Nephron progenitor cell (in vitro differentiated cells): ENCODE data around the gene CASP2.

Experiments
- DNase-seq: peaks from one replicate; pipeline ENCODE4 v3.0.0; 2021
- H3K27ac Mint-ChIP-seq: 2 replicates; pipeline ENCODE4 v1.8.0; 2021; ENCODE audit warnings: mild to moderate bottlenecking, moderate library complexity, mixed read lengths
- H3K27me3 Mint-ChIP-seq: 2 replicates; pipeline ENCODE4 v1.8.0; 2021; ENCODE audit warnings: mild to moderate bottlenecking, low read depth, mixed read lengths; ENCODE audit not compliant: poor library complexity
- H3K36me3 Mint-ChIP-seq: 2 replicates; pipeline ENCODE4 v1.8.0; 2021; ENCODE audit warnings: low read depth, mixed read lengths
- H3K4me1 Mint-ChIP-seq: 2 replicates; pipeline ENCODE4 v1.8.0; 2021; ENCODE audit warnings: mixed read lengths
- H3K4me3 Mint-ChIP-seq: 2 replicates; pipeline ENCODE4 v1.8.0; 2021; ENCODE audit warnings: mild to moderate bottlenecking, moderate library complexity, mixed read lengths
- H3K9me3 Mint-ChIP-seq: 2 replicates; pipeline ENCODE4 v1.8.0; 2021; ENCODE audit warnings: mild to moderate bottlenecking, moderate library complexity, mixed read lengths
- TF ChIP-seq, protein P1 (sequence below): fragments of 200-600 bp; sonication (generic); IDR thresholded peaks from 2 replicates; pipeline ENCODE4 v1.5.0; 2021; ENCODE audit warnings: antibody characterized with exemption

CASP2 gene

DNA sequence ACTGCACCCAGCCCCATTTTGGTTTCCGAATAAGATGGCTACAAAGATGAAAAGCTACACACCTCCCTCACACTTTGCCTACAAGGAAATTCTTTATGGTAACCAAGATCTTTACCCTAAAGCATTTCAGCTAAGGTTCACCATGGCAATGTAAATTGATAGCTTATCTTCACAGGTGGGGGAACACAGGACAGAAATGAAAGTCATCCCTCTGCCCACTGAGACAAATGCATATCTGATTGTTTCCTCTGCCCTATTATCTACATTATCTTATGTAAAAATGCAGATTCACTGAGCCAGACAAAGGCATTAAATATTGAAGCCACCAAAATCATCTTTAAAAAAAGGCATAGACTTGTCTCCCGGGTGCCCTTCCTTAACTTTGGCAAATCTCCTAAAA lies 6.6 kb upstream of the CASP2 start:
- H3K27ac Mint-ChIP-seq = no peak overlapping the region
- DNase-seq = no peak
- peaks cover 19% of the 10 kb centered on the region for H3K27me3 Mint-ChIP-seq
- no peak overlapping the region for H3K4me3 Mint-ChIP-seq
- H3K36me3 Mint-ChIP-seq = peaks cover under 1% of the 10 kb centered on the region
- TF ChIP-seq, protein P1, sequence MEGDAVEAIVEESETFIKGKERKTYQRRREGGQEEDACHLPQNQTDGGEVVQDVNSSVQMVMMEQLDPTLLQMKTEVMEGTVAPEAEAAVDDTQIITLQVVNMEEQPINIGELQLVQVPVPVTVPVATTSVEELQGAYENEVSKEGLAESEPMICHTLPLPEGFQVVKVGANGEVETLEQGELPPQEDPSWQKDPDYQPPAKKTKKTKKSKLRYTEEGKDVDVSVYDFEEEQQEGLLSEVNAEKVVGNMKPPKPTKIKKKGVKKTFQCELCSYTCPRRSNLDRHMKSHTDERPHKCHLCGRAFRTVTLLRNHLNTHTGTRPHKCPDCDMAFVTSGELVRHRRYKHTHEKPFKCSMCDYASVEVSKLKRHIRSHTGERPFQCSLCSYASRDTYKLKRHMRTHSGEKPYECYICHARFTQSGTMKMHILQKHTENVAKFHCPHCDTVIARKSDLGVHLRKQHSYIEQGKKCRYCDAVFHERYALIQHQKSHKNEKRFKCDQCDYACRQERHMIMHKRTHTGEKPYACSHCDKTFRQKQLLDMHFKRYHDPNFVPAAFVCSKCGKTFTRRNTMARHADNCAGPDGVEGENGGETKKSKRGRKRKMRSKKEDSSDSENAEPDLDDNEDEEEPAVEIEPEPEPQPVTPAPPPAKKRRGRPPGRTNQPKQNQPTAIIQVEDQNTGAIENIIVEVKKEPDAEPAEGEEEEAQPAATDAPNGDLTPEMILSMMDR = no peak
- H3K9me3 Mint-ChIP-seq = peaks cover 1% of the 10 kb centered on the region
- peaks cover 24% of the 10 kb centered on the region for H3K4me1 Mint-ChIP-seq

DNA sequence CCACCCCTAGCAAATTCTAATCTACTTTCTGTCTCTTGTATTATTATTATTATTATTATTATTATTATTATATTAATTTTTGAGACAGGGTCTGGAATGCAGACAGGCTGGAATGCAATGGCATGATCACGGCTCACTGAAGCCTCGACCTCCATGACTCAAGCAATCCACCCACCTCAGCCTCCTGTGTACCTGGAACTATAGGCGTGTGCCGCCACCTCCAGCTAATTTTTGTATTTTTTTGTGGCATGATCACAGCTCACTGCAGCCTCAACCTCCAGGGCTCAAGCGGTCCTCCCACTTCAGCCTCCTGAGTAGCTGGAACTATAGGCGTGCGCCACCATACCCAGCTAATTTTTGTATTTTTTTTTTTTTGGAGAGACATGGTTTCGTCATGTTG lies 6.0 kb upstream of the CASP2 start:
- Mint-ChIP-seq H3K4me3 (no peak overlapping the region), H3K9me3 (peaks cover 7% of the 10 kb centered on the region), H3K27ac (no peak overlapping the region), H3K36me3 (peaks cover 6% of the 10 kb centered on the region), H3K4me1 (peaks cover 24% of the 10 kb centered on the region), H3K27me3 (peaks cover 21% of the 10 kb centered on the region)
- no peak for DNase-seq
- TF ChIP-seq, protein P1 = no peak

DNA sequence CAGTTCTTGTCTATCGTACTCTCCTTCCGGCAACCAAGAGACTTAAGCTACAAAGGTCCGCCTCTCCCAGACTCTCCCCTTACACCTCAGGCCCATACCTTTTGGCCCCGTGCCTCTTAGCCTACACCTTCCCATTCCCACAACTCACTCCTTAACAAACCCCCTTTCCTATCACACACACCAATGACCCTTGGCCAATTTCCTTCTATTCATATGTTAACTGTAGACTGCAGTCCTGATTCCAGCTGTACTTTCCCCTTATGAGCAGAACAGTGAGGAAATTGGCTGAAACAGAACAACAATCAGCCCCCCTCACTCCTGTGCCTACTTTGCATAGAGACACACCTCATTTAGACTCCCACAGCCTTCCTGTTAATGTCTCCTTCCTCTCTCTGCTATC lies 4.8 kb upstream of the CASP2 start:
- no peak overlapping the region for H3K4me3 Mint-ChIP-seq
- no peak overlapping the region for H3K27ac Mint-ChIP-seq
- peaks cover 19% of the 10 kb centered on the region for H3K27me3 Mint-ChIP-seq
- no peak for DNase-seq
- peaks cover 24% of the 10 kb centered on the region for H3K4me1 Mint-ChIP-seq
- peaks cover 12% of the 10 kb centered on the region for H3K36me3 Mint-ChIP-seq
- peaks cover 16% of the 10 kb centered on the region for H3K9me3 Mint-ChIP-seq
- TF ChIP-seq, protein P1 = no peak

DNA sequence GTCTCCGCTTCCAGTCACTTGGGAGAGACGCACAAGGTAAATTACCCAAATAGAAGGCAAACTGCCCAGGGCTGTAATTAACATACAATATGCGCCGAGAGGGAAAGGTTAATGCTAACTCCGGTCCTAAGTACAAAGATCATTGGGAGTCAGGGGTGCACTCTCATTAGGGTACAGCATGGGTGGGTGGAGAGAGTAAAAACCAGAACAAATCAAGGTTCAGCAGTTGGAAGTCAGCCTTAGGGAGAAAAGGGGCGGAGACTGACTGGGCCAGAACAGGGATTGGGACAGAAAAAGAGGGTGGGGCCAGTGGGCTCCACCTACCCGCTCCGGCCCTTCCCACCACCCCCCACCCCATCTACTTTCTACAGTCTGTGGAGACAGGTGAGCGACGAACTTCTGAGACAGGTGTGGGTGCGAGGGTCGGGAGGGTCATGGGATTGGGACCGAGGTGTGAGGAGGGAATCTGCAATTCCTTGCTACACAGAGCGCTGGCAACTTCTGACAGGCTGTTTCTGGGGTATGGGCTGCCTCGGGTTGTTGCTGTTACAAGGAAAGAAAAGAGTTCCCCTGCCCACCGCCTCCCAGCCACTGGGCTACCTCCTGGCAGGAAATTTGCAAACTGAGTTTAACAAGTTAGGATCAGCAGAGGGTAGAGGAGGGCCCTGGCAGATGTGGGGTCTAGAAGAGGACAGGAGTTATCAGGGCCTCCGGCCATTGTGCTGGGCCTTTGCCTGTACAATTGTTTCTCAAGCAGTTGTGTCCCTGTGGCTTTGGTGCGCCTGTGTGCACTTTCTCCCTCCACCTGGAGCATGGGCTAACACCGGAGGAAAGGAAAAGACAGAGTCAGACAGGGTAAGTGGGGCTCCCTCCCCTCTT lies 3.3 kb upstream of the CASP2 start, which contains the start of gene TMEM139:
TMEM139 (plus strand) TSS at position 368 of the 879 bp plus-strand sequence. CDS start 1,000 bp downstream, outside the sequence.
- Mint-ChIP-seq H3K27ac (peak within 1 kb of the TSS; percentile 64), H3K4me3 (peak within 1 kb of the TSS; percentile 49), H3K9me3 (peaks cover 16% of the 10 kb centered on the region), H3K36me3 (peaks cover 12% of the 10 kb centered on the region), H3K27me3 (peaks cover 19% of the 10 kb centered on the region), H3K4me1 (peaks cover 33% of the 10 kb centered on the region)
- no peak for DNase-seq
- TF ChIP-seq, protein P1 = no peak

DNA sequence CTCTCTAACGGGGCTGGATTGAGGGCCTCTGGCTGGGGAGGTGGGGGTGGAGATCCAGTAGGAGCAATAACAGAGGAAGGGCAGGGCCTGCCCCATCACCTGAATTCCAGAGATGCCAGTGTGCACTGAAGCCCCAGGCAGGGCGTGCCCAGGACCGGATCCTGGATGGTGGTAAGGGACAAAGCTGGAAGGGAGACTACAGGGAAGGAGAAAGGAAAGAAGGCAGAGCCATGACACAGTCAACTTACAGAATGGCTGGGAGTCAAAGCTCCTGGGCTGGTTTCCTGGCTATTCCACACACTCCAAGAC lies 2.7 kb upstream of the CASP2 start:
- no peak overlapping the region for H3K4me3 Mint-ChIP-seq
- no peak overlapping the region for H3K27ac Mint-ChIP-seq
- H3K27me3 Mint-ChIP-seq = peaks cover 13% of the 10 kb centered on the region
- peaks cover 16% of the 10 kb centered on the region for H3K9me3 Mint-ChIP-seq
- no peak for DNase-seq
- H3K36me3 Mint-ChIP-seq = peaks cover 12% of the 10 kb centered on the region
- H3K4me1 Mint-ChIP-seq = peaks cover 39% of the 10 kb centered on the region
- TF ChIP-seq, protein P1 = no peak
